MCF 10A (cell line): ENCODE results near the gene SYNJ1. TPM values are rescaled to one million over a fixed set of nuclear protein-coding genes. Genes with fewer than 3 reads are reported as not detected.

Experiments used
- BruUV-seq: library from RNA; stranded (reverse); fragments of 400-500 nt; replicated peaks from 2 replicates; lab custom pipeline; 2021; lab: Mats Ljungman, UMichigan
- CTCF ChIA-PET: fragments of 300-600 bp; sonication (Branson Sonifier 250); formaldehyde crosslinking; extraction: SDS; loops from one replicate; lab custom pipeline; 2021; ENCODE audit warnings: antibody characterized with exemption, inconsistent platforms; lab: Yijun Ruan, JAX
- POLR2A ChIA-PET: fragments of 300-600, 350-650 bp; sonication (Branson Sonifier 250); formaldehyde crosslinking; extraction: SDS; loops from one replicate; lab custom pipeline; 2020; ENCODE audit warnings: antibody characterized with exemption, inconsistent platforms; lab: Yijun Ruan, JAX
- DNase-seq: peaks from one replicate; pipeline ENCODE4 v3.0.0-alpha.2; 2018; ENCODE audit not compliant: unreplicated experiment
- H3K27ac Mint-ChIP-seq: one replicate; pipeline ENCODE4 v1.8.0; 2022; ENCODE audit warnings: mild to moderate bottlenecking, low read depth, mixed read lengths; ENCODE audit not compliant: unreplicated experiment
- H3K27me3 Mint-ChIP-seq: one replicate; pipeline ENCODE4 v1.8.0; 2022; ENCODE audit warnings: mixed read lengths; ENCODE audit not compliant: insufficient read depth, unreplicated experiment
- H3K36me3 Mint-ChIP-seq: one replicate; pipeline ENCODE4 v1.8.0; 2022; ENCODE audit warnings: mild to moderate bottlenecking, moderate library complexity, mixed read lengths; ENCODE audit not compliant: insufficient read depth, unreplicated experiment
- H3K4me1 Mint-ChIP-seq: one replicate; pipeline ENCODE4 v1.8.0; 2022; ENCODE audit warnings: mixed read lengths; ENCODE audit not compliant: insufficient read depth, unreplicated experiment
- H3K4me3 Mint-ChIP-seq: one replicate; pipeline ENCODE4 v1.8.0; 2022; ENCODE audit warnings: mild to moderate bottlenecking, moderate library complexity, mixed read lengths; ENCODE audit not compliant: unreplicated experiment
- H3K9me3 Mint-ChIP-seq: one replicate; pipeline ENCODE4 v1.8.0; 2022; ENCODE audit warnings: mixed read lengths; ENCODE audit not compliant: unreplicated experiment
- CTCF ChIP-seq: fragments of 200-600 bp; IDR thresholded peaks from one replicate; pipeline ENCODE4 v1.8.0; 2022; ENCODE audit warnings: antibody characterized with exemption, mild to moderate bottlenecking; ENCODE audit not compliant: unreplicated experiment
- intact Hi-C: fragments of 100-400 bp; cut with micrococcal nuclease; formaldehyde crosslinking; loops from 2 replicates; pipeline ENCODE4 v1.14.1; 2022
- total RNA-seq: library from RNA; stranded (reverse); gene quantifications from 2 replicates; pipeline ENCODE4 v1.2.3, GENCODE V29; 2022

Gene SYNJ1
- total RNA-seq, 1 experiment from 2014 or later, result 9.7 TPM

GRCh38 chr21:32587651-32588050, 140.2 kb downstream of the SYNJ1 start:
- no peaks in the 10 kb centered on the region for H3K9me3 Mint-ChIP-seq
- H3K4me3 Mint-ChIP-seq, result no peak overlapping the region
- POLR2A ChIA-PET, result no interaction called here
- no peak overlapping the region for H3K27ac Mint-ChIP-seq
- CTCF ChIA-PET, result interaction anchor here (0.7 to 5.8 kb wide), 5 partner anchors 13 to 162 kb away, joined by 3 to 36 read pairs (median 3); no protein-coding TSS in a partner anchor
- no TSS peak for BruUV-seq
- TF ChIP-seq CTCF, result no peak
- no peak for DNase-seq
- H3K36me3 Mint-ChIP-seq, result no peaks in the 10 kb centered on the region
- H3K27me3 Mint-ChIP-seq, result no peaks in the 10 kb centered on the region
- H3K4me1 Mint-ChIP-seq, result no peaks in the 10 kb centered on the region
- intact Hi-C loops, result no loop called here

DNA sequence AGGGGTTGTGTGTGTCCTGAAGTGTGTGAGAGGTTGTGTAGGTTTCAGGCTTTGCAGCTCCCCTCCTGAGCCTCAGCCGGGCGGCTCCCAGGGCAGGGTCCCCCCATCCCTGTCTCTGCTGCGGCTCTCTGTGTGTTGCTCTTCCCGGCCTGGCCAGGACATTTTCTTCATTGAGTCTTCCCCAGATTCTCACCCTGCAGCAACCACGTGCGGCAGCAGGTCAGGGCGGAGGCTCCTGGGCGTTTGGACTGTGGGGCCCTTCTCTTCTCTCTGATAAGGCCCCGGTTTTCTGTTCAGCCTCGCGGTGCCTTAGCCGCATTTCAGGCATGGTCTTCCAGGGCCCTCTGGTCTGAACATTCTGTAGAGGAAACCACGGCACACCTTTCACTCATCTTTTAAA, 140.7 kb downstream of the SYNJ1 start:
- intact Hi-C loops, result no loop called here
- Mint-ChIP-seq H3K4me3 (no peak overlapping the region), H3K27me3 (no peaks in the 10 kb centered on the region), H3K36me3 (no peaks in the 10 kb centered on the region), H3K9me3 (no peaks in the 10 kb centered on the region), H3K27ac (no peak overlapping the region), H3K4me1 (no peaks in the 10 kb centered on the region)
- no peak for TF ChIP-seq CTCF
- ChIA-PET CTCF (interaction anchor here (0.7 to 5.8 kb wide), 4 partner anchors 13 to 71 kb away, joined by 3 to 36 read pairs (median 4); no protein-coding TSS in a partner anchor), POLR2A (no interaction called here)
- BruUV-seq, result no TSS peak
- DNase-seq, result no peak

GRCh38 chr21:32585970-32586369, 141.8 kb downstream of the SYNJ1 start:
- BruUV-seq, result no TSS peak
- POLR2A ChIA-PET, result no interaction called here
- Mint-ChIP-seq H3K36me3 (no peaks in the 10 kb centered on the region), H3K27ac (no peak overlapping the region), H3K4me3 (no peak overlapping the region), H3K4me1 (no peaks in the 10 kb centered on the region), H3K27me3 (peaks cover 5% of the 10 kb centered on the region), H3K9me3 (no peaks in the 10 kb centered on the region)
- intact Hi-C loops, result no loop called here
- CTCF ChIA-PET, result interaction anchor here (1.4 kb wide), 1 partner anchor 14 kb away, joined by 3 read pairs; no protein-coding TSS in a partner anchor
- TF ChIP-seq CTCF, result no peak
- DNase-seq, result no peak

DNA sequence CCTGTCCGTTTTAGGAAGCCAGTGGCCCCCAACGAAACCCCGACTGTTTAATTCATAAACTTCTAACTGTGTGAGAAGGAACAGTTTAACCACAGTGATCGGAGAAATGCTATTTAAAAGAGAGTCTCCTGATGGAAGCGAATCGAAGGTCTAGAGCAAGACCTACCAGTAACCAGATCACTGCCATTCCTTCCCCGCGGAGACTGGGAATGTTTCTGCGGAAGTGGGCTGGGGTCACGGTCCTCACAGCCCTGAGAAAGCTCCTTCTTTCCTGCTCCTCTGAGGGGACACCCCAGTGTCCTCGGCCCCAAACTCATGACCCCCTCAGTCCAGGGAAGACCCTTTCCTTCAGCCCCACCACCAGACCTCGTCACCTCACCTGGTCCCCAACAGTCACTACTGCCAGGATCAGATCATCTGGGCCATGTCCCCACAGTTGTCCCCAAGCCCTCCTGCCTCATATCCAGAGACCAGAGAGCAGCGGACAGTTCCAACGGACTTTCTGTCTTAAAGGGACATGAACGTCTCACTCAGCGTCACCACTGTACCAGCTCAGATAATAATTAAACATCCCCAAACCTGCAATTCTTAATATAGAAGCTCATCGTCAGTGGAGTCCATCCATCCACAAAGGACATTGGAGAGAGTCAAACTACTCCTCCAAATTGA, 142.6 kb downstream of the SYNJ1 start, which contains the start of gene TCP10L:
TSS of gene TCP10L (minus strand) at position 482 of the 669 bp plus-strand sequence. CDS start 1,219 bp downstream, outside the sequence.
- POLR2A ChIA-PET, result no interaction called here
- H3K27me3 Mint-ChIP-seq, result peaks cover 11% of the 10 kb centered on the region
- H3K4me1 Mint-ChIP-seq, result no peaks in the 10 kb centered on the region
- no peak within 1 kb of the TSS for H3K4me3 Mint-ChIP-seq
- BruUV-seq, result no TSS peak
- H3K9me3 Mint-ChIP-seq, result no peaks in the 10 kb centered on the region
- no peak within 1 kb of the TSS for H3K27ac Mint-ChIP-seq
- H3K36me3 Mint-ChIP-seq, result no peaks in the 10 kb centered on the region
- DNase-seq, result no peak
- CTCF ChIA-PET, result interaction anchor here (1.4 kb wide), 1 partner anchor 15 kb away, joined by 3 read pairs; no protein-coding TSS in a partner anchor
- intact Hi-C loops, result no loop called here
- no peak for TF ChIP-seq CTCF
